ENCODE results near the gene SLC9A8.
A peak's percentile ranks its signal among the peaks of the same experiment; 100 is the strongest.

SLC9A8 gene

GRCh38 chr20:49907405-49908257 is 95.0 kb downstream of the SLC9A8 start:
- H3K4me3 ChIP-seq (ENCODE audit: low read depth in 1 of 2, low read length in 2 of 2), result no peak overlapping the region
- no peak overlapping the region for H3K9ac ChIP-seq (ENCODE audit: low read depth, low read length)
- H2AFZ ChIP-seq (ENCODE audit: low read depth, low read length), result no peak overlapping the region
- no peak for DNase-seq
- H3K4me1 ChIP-seq (ENCODE audit: insufficient read depth, low read length), result no peaks in the 10 kb centered on the region; the same call in 1 of the 2 replicates
- no peak overlapping the region for H3K27ac ChIP-seq (ENCODE audit: low read length)
- H3K27me3 ChIP-seq (ENCODE audit: insufficient read depth, low read length, poor library complexity), result no peaks in the 10 kb centered on the region
- no peaks in the 10 kb centered on the region for H3K9me3 ChIP-seq (ENCODE audit: insufficient read depth, low read length, severe bottlenecking)
- ATAC-seq (ENCODE audit: insufficient read depth, low read depth), result no peak
- TF ChIP-seq CTCF (IDR thresholded peaks at IDR 0.05; ENCODE audit: borderline replicate concordance, extremely low read depth, low read length, poor library complexity, severe bottlenecking) (no peak), EZH2 (IDR thresholded peaks at IDR 0.05; ENCODE audit: borderline replicate concordance, low read depth, low read length, severe bottlenecking) (no peak)
- peaks cover 29% of the 10 kb centered on the region for H3K79me2 ChIP-seq (ENCODE audit: insufficient read depth, low read length)
- H3K4me2 ChIP-seq (ENCODE audit: insufficient read depth, low read length), result no peak overlapping the region
- peaks cover 36% of the 10 kb centered on the region for H4K20me1 ChIP-seq (ENCODE audit: insufficient read depth, low read length)
- peaks cover 56% of the 10 kb centered on the region for H3K36me3 ChIP-seq (ENCODE audit: insufficient read depth, low read length)

- peaks cover 56% of the 10 kb centered on the region for H3K36me3 ChIP-seq (ENCODE audit: insufficient read depth, low read length)
- no peak overlapping the region for H3K4me2 ChIP-seq (ENCODE audit: insufficient read depth, low read length)
- no peak overlapping the region for H3K4me3 ChIP-seq (ENCODE audit: low read depth in 1 of 2, low read length in 2 of 2)
- TF ChIP-seq CTCF (IDR thresholded peaks at IDR 0.05; ENCODE audit: borderline replicate concordance, extremely low read depth, low read length, poor library complexity, severe bottlenecking) (no peak), EZH2 (IDR thresholded peaks at IDR 0.05; ENCODE audit: borderline replicate concordance, low read depth, low read length, severe bottlenecking) (no peak)
- H4K20me1 ChIP-seq (ENCODE audit: insufficient read depth, low read length), result peaks cover 36% of the 10 kb centered on the region
- ATAC-seq (ENCODE audit: insufficient read depth, low read depth) (no peak), DNase-seq (no peak)
- no peaks in the 10 kb centered on the region for H3K27me3 ChIP-seq (ENCODE audit: insufficient read depth, low read length, poor library complexity)
- no peaks in the 10 kb centered on the region for H3K9me3 ChIP-seq (ENCODE audit: insufficient read depth, low read length, severe bottlenecking)
- peaks cover 4% of the 10 kb centered on the region for H3K4me1 ChIP-seq (ENCODE audit: insufficient read depth, low read length)
- H2AFZ ChIP-seq (ENCODE audit: low read depth, low read length), result no peak overlapping the region
- no peak overlapping the region for H3K9ac ChIP-seq (ENCODE audit: low read depth, low read length)
- peaks cover 35% of the 10 kb centered on the region for H3K79me2 ChIP-seq (ENCODE audit: insufficient read depth, low read length)
- no peak overlapping the region for H3K27ac ChIP-seq (ENCODE audit: low read length)
Measured at GRCh38 chr20:49908258-49908565, 95.6 kb downstream of the SLC9A8 start.

- TF ChIP-seq EZH2 (IDR thresholded peaks at IDR 0.05; ENCODE audit: borderline replicate concordance, low read depth, low read length, severe bottlenecking) (no peak), CTCF (IDR thresholded peaks at IDR 0.05; ENCODE audit: borderline replicate concordance, extremely low read depth, low read length, poor library complexity, severe bottlenecking) (peak; percentile 39)
- Histone ChIP-seq H3K27me3 (ENCODE audit: insufficient read depth, low read length, poor library complexity) (no peaks in the 10 kb centered on the region), H3K4me2 (ENCODE audit: insufficient read depth, low read length) (no peak overlapping the region), H3K4me3 (ENCODE audit: low read depth in 1 of 2, low read length in 2 of 2) (no peak overlapping the region), H3K27ac (ENCODE audit: low read length) (no peak overlapping the region), H3K4me1 (ENCODE audit: insufficient read depth, low read length) (peaks cover 20% of the 10 kb centered on the region), H3K36me3 (ENCODE audit: insufficient read depth, low read length) (peaks cover 44% of the 10 kb centered on the region), H3K9me3 (ENCODE audit: insufficient read depth, low read length, severe bottlenecking) (no peaks in the 10 kb centered on the region), H3K79me2 (ENCODE audit: insufficient read depth, low read length) (peaks cover 50% of the 10 kb centered on the region), H2AFZ (ENCODE audit: low read depth, low read length) (no peak overlapping the region), H4K20me1 (ENCODE audit: insufficient read depth, low read length) (peaks cover 45% of the 10 kb centered on the region), H3K9ac (ENCODE audit: low read depth, low read length) (no peak overlapping the region)
- ATAC-seq (ENCODE audit: insufficient read depth, low read depth), result 0 out of 3 replicates have a peak, but pooled peaks have one; percentile 40
- DNase-seq, result no peak
Measured at GRCh38 chr20:49909499-49910339, 97.1 kb downstream of the SLC9A8 start.
